Dendritic cell treated with granulocyte-macrophage colony-stimulating factor and Interleukin-4, amounts not matched to agents 40 ng/mL and 50 ng/mL, for 4 days (primary cell): ENCODE results near the gene MSMO1.

Experiments used
- H3K27ac Mint-ChIP-seq: one replicate; pipeline ENCODE4 v1.8.0; 2022; ENCODE audit warnings: mild to moderate bottlenecking, mixed read lengths
- H3K27me3 Mint-ChIP-seq: one replicate; pipeline ENCODE4 v1.8.0; 2022; ENCODE audit warnings: mild to moderate bottlenecking, mixed read lengths
- H3K36me3 Mint-ChIP-seq: one replicate; pipeline ENCODE4 v1.8.0; 2022; ENCODE audit warnings: low read depth, mixed read lengths
- H3K4me1 Mint-ChIP-seq: one replicate; pipeline ENCODE4 v1.8.0; 2022; ENCODE audit warnings: low read depth, mixed read lengths
- H3K4me3 Mint-ChIP-seq: one replicate; pipeline ENCODE4 v1.8.0; 2022; ENCODE audit warnings: mild to moderate bottlenecking, moderate library complexity, mixed read lengths
- H3K9me3 Mint-ChIP-seq: one replicate; pipeline ENCODE4 v1.8.0; 2022; ENCODE audit warnings: mixed read lengths
- intact Hi-C: fragments of 100-400 bp; cut with micrococcal nuclease; formaldehyde crosslinking; loops from one replicate; pipeline ENCODE4 v1.15.0; 2022

Gene MSMO1

DNA sequence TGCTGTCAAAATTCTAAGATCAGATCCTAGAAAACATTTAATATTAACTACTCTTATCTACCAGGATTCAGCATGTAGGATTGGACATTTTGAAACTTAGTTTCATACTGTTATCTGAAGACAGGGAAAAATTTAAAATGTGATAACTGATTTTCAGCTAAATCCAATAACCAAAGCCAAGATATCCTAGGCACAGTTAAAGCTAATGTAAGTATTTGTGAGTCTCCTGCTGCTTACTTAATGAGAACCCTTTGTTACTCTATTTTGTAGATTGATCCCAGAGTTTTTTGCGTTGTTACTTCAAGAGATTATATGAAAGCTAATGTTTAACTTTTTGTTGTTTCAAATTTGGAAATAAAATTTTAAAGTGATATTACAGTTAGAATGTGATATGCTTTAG lies 53.3 kb downstream of the MSMO1 start:
- intact Hi-C loops, result no loop called here
- H3K4me3 Mint-ChIP-seq, result no peak overlapping the region
- H3K27ac Mint-ChIP-seq, result no peak overlapping the region
- no peaks in the 10 kb centered on the region for H3K9me3 Mint-ChIP-seq
- H3K36me3 Mint-ChIP-seq, result no peaks in the 10 kb centered on the region
- H3K4me1 Mint-ChIP-seq, result peaks cover 6% of the 10 kb centered on the region
- peaks cover 36% of the 10 kb centered on the region for H3K27me3 Mint-ChIP-seq

DNA sequence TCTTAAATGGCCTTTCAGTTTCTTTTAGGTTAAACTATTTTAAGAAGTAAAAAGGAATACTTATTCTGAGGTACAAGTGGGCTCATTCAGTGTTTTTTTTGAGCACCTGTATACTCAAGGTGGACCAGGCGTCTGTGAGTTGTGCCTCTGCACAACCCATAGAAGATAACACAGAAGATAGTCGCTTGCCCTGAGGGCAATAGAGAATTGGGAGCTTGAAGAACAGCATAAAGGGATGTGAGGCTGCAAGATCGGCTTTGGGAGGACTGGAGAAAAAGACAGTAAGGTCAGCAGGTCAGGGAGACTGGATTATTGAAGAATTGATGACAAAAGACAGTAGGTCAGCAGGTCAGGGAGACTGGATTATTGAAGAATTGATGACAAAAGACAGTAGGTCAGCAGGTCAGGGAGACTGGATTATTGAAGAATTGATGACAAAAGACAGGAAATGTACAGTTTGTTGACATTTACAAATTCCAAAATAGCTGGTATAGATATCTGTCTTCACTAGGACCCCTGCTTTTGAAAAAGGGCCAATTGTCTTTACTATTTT lies 54.4 kb downstream of the MSMO1 start:
- H3K9me3 Mint-ChIP-seq, result no peaks in the 10 kb centered on the region
- no peaks in the 10 kb centered on the region for H3K36me3 Mint-ChIP-seq
- peaks cover 33% of the 10 kb centered on the region for H3K27me3 Mint-ChIP-seq

DNA sequence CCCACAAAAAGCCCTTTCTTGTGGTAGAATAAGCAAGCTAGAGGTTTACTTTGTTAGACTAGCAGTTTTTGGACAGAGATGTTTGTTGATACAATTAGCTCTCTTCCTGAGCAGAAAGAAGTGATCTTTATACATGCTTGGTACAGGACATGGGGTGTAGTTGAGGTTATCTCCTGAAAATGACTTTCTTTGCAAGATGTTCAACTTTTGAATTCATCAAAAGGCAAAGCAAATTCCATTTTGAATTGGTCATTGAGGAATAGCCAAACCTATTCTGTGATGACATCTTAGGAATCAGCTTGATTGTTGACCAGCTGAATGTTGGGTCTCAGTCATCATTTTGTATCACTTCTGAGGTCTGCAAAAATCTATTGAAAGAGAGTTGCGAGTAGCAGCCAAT lies 55.2 kb downstream of the MSMO1 start:
- no peaks in the 10 kb centered on the region for H3K36me3 Mint-ChIP-seq
- H3K27me3 Mint-ChIP-seq, result peaks cover 32% of the 10 kb centered on the region
- no peaks in the 10 kb centered on the region for H3K9me3 Mint-ChIP-seq
- H3K4me1 Mint-ChIP-seq, result peaks cover 6% of the 10 kb centered on the region
- intact Hi-C loops, result no loop called here
- H3K4me3 Mint-ChIP-seq, result no peak overlapping the region
- no peak overlapping the region for H3K27ac Mint-ChIP-seq

More for the DNA sequence above, 54.4 kb downstream of the MSMO1 start:
- Mint-ChIP-seq H3K4me3 (no peak overlapping the region), H3K27ac (no peak overlapping the region), H3K4me1 (peaks cover 6% of the 10 kb centered on the region)
- intact Hi-C loops, result no loop called here

DNA sequence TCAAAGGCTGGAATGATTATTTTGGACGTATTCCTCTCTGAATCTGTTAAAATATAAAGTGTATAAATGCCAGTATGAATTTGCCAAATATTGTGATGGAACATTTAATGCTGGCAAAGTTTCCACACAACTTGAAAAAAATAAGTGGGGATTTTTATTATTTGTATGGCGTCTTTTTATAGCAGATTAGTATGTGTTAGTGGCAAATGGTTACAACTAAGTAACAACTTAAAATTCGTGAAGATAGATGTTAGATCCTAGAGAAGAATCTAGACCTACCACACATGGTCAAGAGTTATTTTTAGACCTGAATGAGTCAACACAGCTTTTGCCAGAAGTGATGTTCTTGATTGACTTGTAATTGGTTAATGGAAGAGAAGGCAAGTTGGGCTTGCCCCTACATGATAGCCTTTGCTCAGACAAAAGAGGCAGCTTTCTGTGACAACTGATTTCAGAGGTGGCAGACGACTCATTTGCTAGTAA lies 56.2 kb downstream of the MSMO1 start:
- Mint-ChIP-seq H3K9me3 (no peaks in the 10 kb centered on the region), H3K27ac (no peak overlapping the region), H3K36me3 (no peaks in the 10 kb centered on the region), H3K27me3 (peaks cover 23% of the 10 kb centered on the region), H3K4me1 (peaks cover 4% of the 10 kb centered on the region), H3K4me3 (no peak overlapping the region)
- intact Hi-C loops, result no loop called here

DNA sequence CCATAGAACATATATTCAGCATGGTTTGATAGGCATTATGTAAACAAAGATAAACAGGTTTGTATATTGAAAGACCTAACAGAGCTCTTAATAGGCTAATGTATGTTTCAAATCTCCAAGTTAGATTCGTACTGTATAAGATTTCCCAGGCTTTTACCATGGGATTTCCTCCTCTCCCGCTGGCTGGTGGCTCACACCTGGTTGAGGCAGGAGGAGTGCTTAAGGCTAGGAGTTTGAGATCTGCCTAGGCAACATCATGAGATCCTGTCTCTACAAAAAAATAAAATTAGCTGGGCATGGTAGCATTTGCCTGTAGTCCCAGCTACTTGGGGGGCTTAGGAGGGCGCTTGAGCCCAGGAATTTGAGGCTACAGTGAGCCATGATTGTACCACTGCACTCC lies 56.7 kb downstream of the MSMO1 start:
- Mint-ChIP-seq H3K36me3 (no peaks in the 10 kb centered on the region), H3K4me1 (no peaks in the 10 kb centered on the region), H3K27ac (no peak overlapping the region), H3K4me3 (no peak overlapping the region), H3K9me3 (no peaks in the 10 kb centered on the region), H3K27me3 (peaks cover 19% of the 10 kb centered on the region)
- intact Hi-C loops, result no loop called here

DNA sequence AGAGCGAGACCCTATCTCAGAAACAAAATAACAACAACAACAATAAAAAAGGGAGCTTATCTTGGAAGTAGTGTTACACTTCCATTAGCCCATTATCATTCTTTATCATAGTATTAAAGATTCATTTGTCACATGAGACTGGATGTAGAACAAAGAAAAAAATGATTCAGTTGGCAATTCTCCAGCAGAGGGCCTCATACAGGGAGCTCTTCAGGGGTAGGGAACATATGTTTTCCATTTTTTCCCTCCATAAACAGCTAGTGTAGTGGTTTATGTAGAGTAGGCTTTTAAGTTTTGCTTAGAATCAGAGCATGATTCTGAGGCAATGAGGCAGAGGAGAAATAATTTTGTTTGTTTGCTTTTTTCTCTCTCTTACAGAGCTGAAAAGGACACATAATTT lies 57.1 kb downstream of the MSMO1 start:
- H3K27ac Mint-ChIP-seq, result no peak overlapping the region
- H3K4me3 Mint-ChIP-seq, result no peak overlapping the region
- no peaks in the 10 kb centered on the region for H3K36me3 Mint-ChIP-seq
- intact Hi-C loops, result no loop called here
- no peaks in the 10 kb centered on the region for H3K9me3 Mint-ChIP-seq
- no peaks in the 10 kb centered on the region for H3K4me1 Mint-ChIP-seq
- H3K27me3 Mint-ChIP-seq, result peaks cover 15% of the 10 kb centered on the region

DNA sequence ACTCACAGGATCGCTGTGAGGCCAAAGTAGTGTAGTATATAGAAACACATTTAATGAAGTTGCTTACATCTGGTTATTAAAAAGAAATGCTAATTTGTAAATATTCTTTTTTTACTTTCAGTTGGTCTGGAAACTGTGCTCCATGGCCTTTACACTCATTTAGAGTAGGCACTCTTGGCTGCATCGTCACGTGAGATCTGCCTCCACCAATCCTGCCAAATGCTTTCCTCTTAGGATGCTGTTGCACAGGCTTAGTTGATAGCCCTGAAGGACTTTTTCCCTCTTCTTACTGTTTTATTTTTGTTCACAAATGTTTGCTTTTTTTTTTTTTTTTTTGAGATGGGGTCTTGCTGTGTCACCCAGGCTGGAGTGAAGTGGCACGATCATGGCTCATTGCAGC lies 57.7 kb downstream of the MSMO1 start:
- H3K27ac Mint-ChIP-seq, result no peak overlapping the region
- no peaks in the 10 kb centered on the region for H3K36me3 Mint-ChIP-seq
- H3K4me1 Mint-ChIP-seq, result no peaks in the 10 kb centered on the region

DNA sequence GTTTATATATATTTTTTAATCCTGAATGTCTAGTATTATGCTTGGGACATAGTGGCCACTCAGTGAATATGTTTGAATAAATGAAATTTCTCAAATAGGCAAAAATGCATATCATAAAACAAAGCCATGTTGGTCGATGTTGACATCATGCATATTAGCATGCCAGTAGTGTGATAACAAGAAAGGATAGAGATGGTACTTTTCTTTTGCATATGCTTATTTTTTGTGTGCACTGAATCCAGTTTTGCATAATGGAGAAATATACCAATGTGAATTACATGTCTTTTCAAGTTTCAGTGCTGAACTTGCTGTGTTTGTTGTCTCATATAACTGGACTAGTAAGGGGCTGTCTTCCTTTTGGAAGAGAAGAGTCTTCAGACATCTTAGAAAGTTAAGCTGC lies 58.9 kb downstream of the MSMO1 start:
- intact Hi-C loops, result no loop called here
- Mint-ChIP-seq H3K27ac (no peak overlapping the region), H3K36me3 (no peaks in the 10 kb centered on the region), H3K4me1 (no peaks in the 10 kb centered on the region), H3K9me3 (no peaks in the 10 kb centered on the region), H3K4me3 (no peak overlapping the region), H3K27me3 (peaks cover 10% of the 10 kb centered on the region)

More for the DNA sequence above, 57.7 kb downstream of the MSMO1 start:
- intact Hi-C loops, result no loop called here
- Mint-ChIP-seq H3K9me3 (no peaks in the 10 kb centered on the region), H3K4me3 (no peak overlapping the region), H3K27me3 (peaks cover 10% of the 10 kb centered on the region)

DNA sequence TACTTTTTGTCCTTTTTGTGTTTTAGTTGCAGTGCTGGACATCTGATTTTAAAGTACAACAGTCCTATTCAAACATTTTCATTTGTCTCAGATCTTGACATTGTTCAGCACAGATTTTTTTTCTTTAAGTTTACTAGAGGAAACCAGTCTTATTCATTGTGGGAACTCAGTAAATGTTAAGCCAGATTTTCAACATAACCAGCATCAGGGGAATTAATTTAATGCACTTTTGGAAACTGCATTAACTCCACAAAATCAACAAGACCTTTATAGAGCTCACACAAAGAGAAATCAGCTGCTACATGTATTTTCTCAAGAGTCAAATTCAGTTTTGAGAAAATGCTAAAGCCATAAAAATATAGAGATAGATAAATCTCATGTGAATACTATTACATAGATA lies 61.3 kb downstream of the MSMO1 start:
- intact Hi-C loops, result no loop called here
- Mint-ChIP-seq H3K27me3 (peaks cover 6% of the 10 kb centered on the region), H3K4me1 (no peaks in the 10 kb centered on the region), H3K36me3 (no peaks in the 10 kb centered on the region), H3K9me3 (no peaks in the 10 kb centered on the region), H3K27ac (no peak overlapping the region), H3K4me3 (no peak overlapping the region)
